K562 treated with DMSO at 1 percent for 48 hours (cell line): ENCODE results near the gene CHD1. TPM values are rescaled to one million over a fixed set of nuclear protein-coding genes. Genes with fewer than 3 reads are reported as not detected.

ENCODE experiments used
- total RNA-seq: library from RNA; unstranded; fragments of 300-600 nt; gene quantifications from 2 replicates; pipeline ENCODE4 v1.2.3, GENCODE V29; 2022; ENCODE audit warnings: low replicate concordance; ENCODE audit errors: extremely low read depth

The CHD1 gene
- total RNA-seq, result not detected in 2 replicates

DNA sequence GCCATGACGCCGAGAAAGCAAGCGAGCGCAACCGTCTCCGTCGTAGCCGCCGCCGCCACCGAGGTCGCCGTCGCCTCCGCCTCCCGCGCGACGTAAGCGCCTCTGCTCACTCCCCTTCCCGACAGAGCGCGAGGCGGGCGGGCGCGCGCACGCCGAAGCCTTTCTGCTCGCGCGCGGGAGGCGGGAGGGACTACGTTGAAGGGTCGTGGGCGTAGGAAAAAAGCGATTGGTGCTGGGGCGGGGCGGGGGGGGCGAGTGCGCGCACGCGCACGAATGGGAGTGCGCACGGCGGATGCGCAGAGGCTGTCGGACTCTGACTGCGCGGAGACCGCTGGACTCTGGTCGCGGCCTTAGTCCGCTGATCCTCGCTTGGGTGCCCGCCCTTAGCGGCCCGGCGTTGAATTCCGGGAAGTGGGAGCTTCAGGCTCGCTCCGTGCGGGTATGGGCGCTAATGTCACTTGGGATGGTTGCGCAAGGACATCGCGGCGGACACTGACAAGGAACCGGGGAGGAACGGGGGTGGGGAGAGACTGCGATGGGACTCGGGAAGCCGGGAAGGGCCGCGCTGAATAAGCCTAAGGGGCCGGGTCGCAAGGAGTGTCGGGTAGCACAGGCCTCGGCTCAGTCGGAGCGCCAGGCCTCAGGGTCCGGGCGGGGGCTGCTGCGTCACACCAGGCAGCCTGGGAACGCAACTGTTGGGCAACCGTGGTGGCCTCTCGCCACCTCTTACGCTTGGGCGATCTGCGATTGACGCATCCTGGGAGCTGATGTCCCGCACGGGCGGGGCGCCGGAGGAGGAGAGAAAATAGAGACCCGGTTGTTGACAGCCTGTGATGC, at the start of gene CHD1:
Gene CHD1 (minus strand): TSS at position 135 of the 837 bp plus-strand sequence. CDS start 2,621 bp downstream, outside the sequence.

Other genes with a start within 250 kb of the CHD1 start
- gene RGMB, start 155.3 kb downstream of the CHD1 start, total RNA-seq, result not detected in 2 replicates